HCT116 (cell line): ENCODE measurements around the gene FRMD4A.

ENCODE experiments used
- CEBPB ChIP-seq: IDR thresholded peaks from 2 replicates; pipeline ENCODE4 v1.6.1; 2012; ENCODE audit warnings: low read depth
- EGR1 ChIP-seq: IDR thresholded peaks from 2 replicates; pipeline ENCODE4 v1.6.1; 2012; ENCODE audit warnings: low read depth
- EZH2 ChIP-seq: fragments of 200-600 bp; sonication (generic); IDR thresholded peaks from 2 replicates; pipeline ENCODE4 v1.6.1; 2017; ENCODE audit warnings: antibody characterized with exemption, mixed run types
- FOSL1 ChIP-seq: IDR thresholded peaks from 2 replicates; pipeline ENCODE4 v1.6.1; 2012; ENCODE audit warnings: low read depth
- POLR2A ChIP-seq: IDR thresholded peaks from 2 replicates; pipeline ENCODE4 v1.7.0; 2011; ENCODE audit warnings: borderline replicate concordance; ENCODE audit not compliant: insufficient read depth, insufficient read length; ENCODE audit errors: extremely low read depth
- POLR2AphosphoS5 ChIP-seq: IDR thresholded peaks from 2 replicates; pipeline ENCODE4 v1.6.1; 2011; ENCODE audit warnings: mild to moderate bottlenecking, low read depth, low read length, moderate library complexity
- SRF ChIP-seq: IDR thresholded peaks from 2 replicates; pipeline ENCODE4 v1.6.1; 2012; ENCODE audit warnings: low read depth
- TF ChIP-seq, protein P1 (sequence below), 3 experiments: fragments of 200-600 bp in 1 of 3; sonication (generic) in 1 of 3; IDR thresholded peaks in 2 of 3; conservative IDR thresholded peaks in 1 of 3; 2 replicates each; pipeline ENCODE4 v1.5.1; 2012 to 2017; ENCODE audit warnings: low read depth in 2 of 3, low read length in 2 of 3, antibody characterized with exemption in 1 of 3, borderline replicate concordance in 1 of 3, control low read depth in 1 of 3, mild to moderate bottlenecking in 1 of 3, mixed read lengths in 1 of 3, mixed run types in 1 of 3, moderate library complexity in 1 of 3; ENCODE audit not compliant: insufficient read depth in 1 of 3
- TF ChIP-seq, protein P2 (sequence below): IDR thresholded peaks from 2 replicates; pipeline ENCODE4 v1.6.1; 2012; ENCODE audit warnings: low read depth
- TF ChIP-seq, protein P3 (sequence below): IDR thresholded peaks from 2 replicates; pipeline ENCODE4 v1.6.1; 2012
- TF ChIP-seq, protein P4 (sequence below): IDR thresholded peaks from 2 replicates; pipeline ENCODE4 v1.6.1; 2012

DNA sequence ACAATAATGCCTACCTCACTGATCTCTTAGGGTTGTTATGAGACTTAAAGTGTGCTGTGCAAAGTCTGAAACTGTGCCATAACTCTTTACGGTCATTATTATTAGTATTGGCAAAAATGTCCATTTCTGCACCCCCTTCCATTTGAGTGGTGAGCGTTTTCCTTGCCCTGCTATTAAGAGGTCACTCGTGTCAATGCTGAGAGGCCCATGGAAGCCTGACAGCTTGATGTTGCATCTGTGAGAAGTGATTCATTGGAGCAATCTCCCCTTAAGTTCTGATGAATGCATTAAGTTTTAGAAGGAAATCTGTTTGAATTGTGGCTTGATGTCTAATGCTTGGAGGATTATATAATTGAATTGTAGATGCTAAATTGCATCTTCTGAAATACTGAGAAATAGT, 253.3 kb downstream of the FRMD4A start:
- TF ChIP-seq, protein P1, sequence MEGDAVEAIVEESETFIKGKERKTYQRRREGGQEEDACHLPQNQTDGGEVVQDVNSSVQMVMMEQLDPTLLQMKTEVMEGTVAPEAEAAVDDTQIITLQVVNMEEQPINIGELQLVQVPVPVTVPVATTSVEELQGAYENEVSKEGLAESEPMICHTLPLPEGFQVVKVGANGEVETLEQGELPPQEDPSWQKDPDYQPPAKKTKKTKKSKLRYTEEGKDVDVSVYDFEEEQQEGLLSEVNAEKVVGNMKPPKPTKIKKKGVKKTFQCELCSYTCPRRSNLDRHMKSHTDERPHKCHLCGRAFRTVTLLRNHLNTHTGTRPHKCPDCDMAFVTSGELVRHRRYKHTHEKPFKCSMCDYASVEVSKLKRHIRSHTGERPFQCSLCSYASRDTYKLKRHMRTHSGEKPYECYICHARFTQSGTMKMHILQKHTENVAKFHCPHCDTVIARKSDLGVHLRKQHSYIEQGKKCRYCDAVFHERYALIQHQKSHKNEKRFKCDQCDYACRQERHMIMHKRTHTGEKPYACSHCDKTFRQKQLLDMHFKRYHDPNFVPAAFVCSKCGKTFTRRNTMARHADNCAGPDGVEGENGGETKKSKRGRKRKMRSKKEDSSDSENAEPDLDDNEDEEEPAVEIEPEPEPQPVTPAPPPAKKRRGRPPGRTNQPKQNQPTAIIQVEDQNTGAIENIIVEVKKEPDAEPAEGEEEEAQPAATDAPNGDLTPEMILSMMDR (IDR thresholded peaks at IDR 0.05 in 2 of 3, conservative IDR thresholded peaks at IDR 0.05 in 1 of 3; ENCODE audit: borderline replicate concordance in 1 of 3, insufficient read depth in 1 of 3, low read depth in 2 of 3, low read length in 2 of 3): no peak
- TF ChIP-seq, protein P2, sequence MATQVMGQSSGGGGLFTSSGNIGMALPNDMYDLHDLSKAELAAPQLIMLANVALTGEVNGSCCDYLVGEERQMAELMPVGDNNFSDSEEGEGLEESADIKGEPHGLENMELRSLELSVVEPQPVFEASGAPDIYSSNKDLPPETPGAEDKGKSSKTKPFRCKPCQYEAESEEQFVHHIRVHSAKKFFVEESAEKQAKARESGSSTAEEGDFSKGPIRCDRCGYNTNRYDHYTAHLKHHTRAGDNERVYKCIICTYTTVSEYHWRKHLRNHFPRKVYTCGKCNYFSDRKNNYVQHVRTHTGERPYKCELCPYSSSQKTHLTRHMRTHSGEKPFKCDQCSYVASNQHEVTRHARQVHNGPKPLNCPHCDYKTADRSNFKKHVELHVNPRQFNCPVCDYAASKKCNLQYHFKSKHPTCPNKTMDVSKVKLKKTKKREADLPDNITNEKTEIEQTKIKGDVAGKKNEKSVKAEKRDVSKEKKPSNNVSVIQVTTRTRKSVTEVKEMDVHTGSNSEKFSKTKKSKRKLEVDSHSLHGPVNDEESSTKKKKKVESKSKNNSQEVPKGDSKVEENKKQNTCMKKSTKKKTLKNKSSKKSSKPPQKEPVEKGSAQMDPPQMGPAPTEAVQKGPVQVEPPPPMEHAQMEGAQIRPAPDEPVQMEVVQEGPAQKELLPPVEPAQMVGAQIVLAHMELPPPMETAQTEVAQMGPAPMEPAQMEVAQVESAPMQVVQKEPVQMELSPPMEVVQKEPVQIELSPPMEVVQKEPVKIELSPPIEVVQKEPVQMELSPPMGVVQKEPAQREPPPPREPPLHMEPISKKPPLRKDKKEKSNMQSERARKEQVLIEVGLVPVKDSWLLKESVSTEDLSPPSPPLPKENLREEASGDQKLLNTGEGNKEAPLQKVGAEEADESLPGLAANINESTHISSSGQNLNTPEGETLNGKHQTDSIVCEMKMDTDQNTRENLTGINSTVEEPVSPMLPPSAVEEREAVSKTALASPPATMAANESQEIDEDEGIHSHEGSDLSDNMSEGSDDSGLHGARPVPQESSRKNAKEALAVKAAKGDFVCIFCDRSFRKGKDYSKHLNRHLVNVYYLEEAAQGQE: no peak
- TF ChIP-seq FOSL1 (no peak), POLR2AphosphoS5 (no peak), SRF (no peak), POLR2A (no peak), CEBPB (no peak), EZH2 (no peak), EGR1 (no peak)
- TF ChIP-seq, protein P3, sequence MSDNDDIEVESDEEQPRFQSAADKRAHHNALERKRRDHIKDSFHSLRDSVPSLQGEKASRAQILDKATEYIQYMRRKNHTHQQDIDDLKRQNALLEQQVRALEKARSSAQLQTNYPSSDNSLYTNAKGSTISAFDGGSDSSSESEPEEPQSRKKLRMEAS: no peak
- TF ChIP-seq, protein P4, sequence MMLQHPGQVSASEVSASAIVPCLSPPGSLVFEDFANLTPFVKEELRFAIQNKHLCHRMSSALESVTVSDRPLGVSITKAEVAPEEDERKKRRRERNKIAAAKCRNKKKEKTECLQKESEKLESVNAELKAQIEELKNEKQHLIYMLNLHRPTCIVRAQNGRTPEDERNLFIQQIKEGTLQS: no peak
